Neural progenitor cell (in vitro differentiated cells): ENCODE data around the gene FLAD1.

Experiments used
- EZH2 ChIP-seq: fragments of 200-600 bp; sonication (generic); IDR thresholded peaks from 2 replicates; pipeline ENCODE4 v1.6.1; 2017; ENCODE audit warnings: antibody characterized with exemption, mild to moderate bottlenecking, moderate library complexity
- TF ChIP-seq, protein P1 (sequence below): fragments of 200-600 bp; sonication (generic); IDR thresholded peaks from 2 replicates; pipeline ENCODE4 v1.5.1; 2017; ENCODE audit warnings: antibody characterized with exemption, mild to moderate bottlenecking

- TF ChIP-seq, protein P1, sequence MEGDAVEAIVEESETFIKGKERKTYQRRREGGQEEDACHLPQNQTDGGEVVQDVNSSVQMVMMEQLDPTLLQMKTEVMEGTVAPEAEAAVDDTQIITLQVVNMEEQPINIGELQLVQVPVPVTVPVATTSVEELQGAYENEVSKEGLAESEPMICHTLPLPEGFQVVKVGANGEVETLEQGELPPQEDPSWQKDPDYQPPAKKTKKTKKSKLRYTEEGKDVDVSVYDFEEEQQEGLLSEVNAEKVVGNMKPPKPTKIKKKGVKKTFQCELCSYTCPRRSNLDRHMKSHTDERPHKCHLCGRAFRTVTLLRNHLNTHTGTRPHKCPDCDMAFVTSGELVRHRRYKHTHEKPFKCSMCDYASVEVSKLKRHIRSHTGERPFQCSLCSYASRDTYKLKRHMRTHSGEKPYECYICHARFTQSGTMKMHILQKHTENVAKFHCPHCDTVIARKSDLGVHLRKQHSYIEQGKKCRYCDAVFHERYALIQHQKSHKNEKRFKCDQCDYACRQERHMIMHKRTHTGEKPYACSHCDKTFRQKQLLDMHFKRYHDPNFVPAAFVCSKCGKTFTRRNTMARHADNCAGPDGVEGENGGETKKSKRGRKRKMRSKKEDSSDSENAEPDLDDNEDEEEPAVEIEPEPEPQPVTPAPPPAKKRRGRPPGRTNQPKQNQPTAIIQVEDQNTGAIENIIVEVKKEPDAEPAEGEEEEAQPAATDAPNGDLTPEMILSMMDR, result no peak
- no peak for TF ChIP-seq EZH2
These were observed 28.9 kb downstream of the FLAD1 start for GRCh38 chr1:155012026-155012546.
